Gastroesophageal sphincter (tissue), 4 donors: ENCODE measurements around the gene RARRES1. TPM values are rescaled to one million over a fixed set of nuclear protein-coding genes. Genes with fewer than 3 reads are reported as not detected.
A peak's percentile ranks its signal among the peaks of the same experiment; 100 is the strongest.

Experiments used
- ATAC-seq: fragments of 150-250 bp; one replicate; pipeline ENCODE4 v1.9.1; 2016; ENCODE audit warnings: mild to moderate bottlenecking, moderate library complexity
- H3K27ac ChIP-seq, 4 donors: fragments of 200-600 bp; sonication (generic) in 3 of 4; 1 replicate in 3 of 4; 2 replicates in 1 of 4; pipeline ENCODE4 v1.5.1; 2016 to 2019
- H3K27me3 ChIP-seq: fragments of 200-600 bp; sonication (generic); one replicate; pipeline ENCODE4 v1.5.1; 2019
- H3K36me3 ChIP-seq, 2 donors: fragments of 200-600 bp; sonication (generic); one replicate each; pipeline ENCODE4 v1.5.1; 2019; ENCODE audit warnings: control low read depth in 1 of 2
- H3K4me1 ChIP-seq, 3 donors: fragments of 200-600 bp; sonication (generic); 1 replicate in 2 of 3; 2 replicates in 1 of 3; pipeline ENCODE4 v1.5.1; 2016 to 2019; ENCODE audit warnings: control low read depth in 2 of 3
- H3K4me3 ChIP-seq, 2 donors: fragments of 200-600 bp; sonication (generic); one replicate each; pipeline ENCODE4 v1.5.1; 2019; ENCODE audit warnings: mild to moderate bottlenecking in 1 of 2, moderate library complexity in 1 of 2
- H3K9me3 ChIP-seq, 3 donors: fragments of 200-600 bp; sonication (generic); one replicate each; pipeline ENCODE4 v1.5.1; 2017 to 2019; ENCODE audit warnings: control low read depth in 2 of 3
- CTCF ChIP-seq, 4 experiments: fragments of 200-600 bp in 2 of 4; fragments of 450-650 bp in 2 of 4; sonication (generic) in 1 of 4; IDR thresholded peaks; one replicate each; pipeline ENCODE4 v1.5.1; 2017 to 2019; ENCODE audit warnings: antibody characterized with exemption in 4 of 4, mild to moderate bottlenecking in 2 of 4, moderate library complexity in 2 of 4
- EP300 ChIP-seq: sonication (generic); formaldehyde crosslinking; IDR thresholded peaks from one replicate; pipeline ENCODE4 v1.6.1; 2017; ENCODE audit warnings: antibody characterized with exemption, mild to moderate bottlenecking
- POLR2A ChIP-seq, 2 donors: fragments of 450-650 bp; IDR thresholded peaks; one replicate each; pipeline ENCODE4 v1.6.1; 2017; ENCODE audit warnings: antibody characterized with exemption in 2 of 2, mild to moderate bottlenecking in 2 of 2, moderate library complexity in 1 of 2
- POLR2AphosphoS5 ChIP-seq: sonication (generic); formaldehyde crosslinking; IDR thresholded peaks from one replicate; pipeline ENCODE4 v1.6.1; 2017; ENCODE audit warnings: antibody characterized with exemption
- WGBS, 2 donors: methylation state at CpG; one replicate each; pipeline ENCODE4 v1.1.5; 2018; ENCODE audit warnings: low coverage in 1 of 2; 5-methylcytosine and 5-hydroxymethylcytosine counted together
- total RNA-seq, 4 donors: library from RNA; depleted of rRNA; stranded (reverse); fragments of >200 nt; gene quantifications; one replicate each; pipeline ENCODE4 v1.1.0, GENCODE V29; 2016

Gene RARRES1
- total RNA-seq, 4 donors from 2014 or later = 4.8 to 110 (median 42.7) TPM

GRCh38 chr3:158766364-158766763, 34.1 kb upstream of the RARRES1 start:
- peaks cover 33 to 69% (median 38%) of the 10 kb centered on the region in 3 donors for H3K4me1 ChIP-seq
- no peaks in the 10 kb centered on the region for H3K27me3 ChIP-seq
- no peak overlapping the region for H3K27ac ChIP-seq
- whole genome bisulfite sequencing, 2 donors = 95 to 100% methylated on average over 1 of the region's 1 CpG
- ATAC-seq = no peak
- H3K9me3 ChIP-seq = no peaks in the 10 kb centered on the region
- TF ChIP-seq POLR2A (IDR thresholded peaks at IDR 0.05) (no peak), POLR2AphosphoS5 (no peak), CTCF (IDR thresholded peaks at IDR 0.05) (no peak), EP300 (no peak)
- no peak overlapping the region for H3K4me3 ChIP-seq
- no peaks in the 10 kb centered on the region for H3K36me3 ChIP-seq

GRCh38 chr3:158765518-158766205, 33.4 kb upstream of the RARRES1 start:
- no peak for TF ChIP-seq POLR2A (IDR thresholded peaks at IDR 0.05)
- TF ChIP-seq POLR2AphosphoS5 = no peak
- TF ChIP-seq EP300 = no peak
- TF ChIP-seq CTCF (IDR thresholded peaks at IDR 0.05) = no peak
- no peak for ATAC-seq
- WGBS, 2 donors = 75 to 100% methylated on average over 1 to 2 of the region's 3 CpGs
- H3K27me3 ChIP-seq = no peaks in the 10 kb centered on the region
- H3K27ac ChIP-seq = no peak overlapping the region
- no peaks in the 10 kb centered on the region for H3K36me3 ChIP-seq
- H3K9me3 ChIP-seq = no peaks in the 10 kb centered on the region
- peaks cover 26 to 62% (median 32%) of the 10 kb centered on the region in 3 donors for H3K4me1 ChIP-seq
- no peak overlapping the region for H3K4me3 ChIP-seq

GRCh38 chr3:158763421-158763820, 31.2 kb upstream of the RARRES1 start:
- H3K27ac ChIP-seq = peak overlapping the region in 2 of 4 donors; percentile 32 to 61
- H3K36me3 ChIP-seq = no peaks in the 10 kb centered on the region
- TF ChIP-seq CTCF (IDR thresholded peaks at IDR 0.05) (no peak), EP300 (no peak), POLR2AphosphoS5 (no peak)
- H3K4me3 ChIP-seq = no peak overlapping the region
- peaks cover 11 to 42% (median 18%) of the 10 kb centered on the region in 3 donors for H3K4me1 ChIP-seq
- ATAC-seq = no peak
- no peaks in the 10 kb centered on the region for H3K27me3 ChIP-seq
- WGBS, 2 donors = 88 to 92% methylated on average over 2 of the region's 2 CpGs
- no peaks in the 10 kb centered on the region for H3K9me3 ChIP-seq

- Histone ChIP-seq H3K27ac (peak overlapping the region in 2 of 4 donors; percentile 48 to 73), H3K27me3 (no peaks in the 10 kb centered on the region), H3K9me3 (no peaks in the 10 kb centered on the region), H3K4me3 (no peak overlapping the region), H3K4me1 (peaks cover 4 to 35% (median 11%) of the 10 kb centered on the region in 3 donors), H3K36me3 (no peaks in the 10 kb centered on the region)
- WGBS, 2 donors = 71 to 73% methylated on average over 3 to 4 of the region's 4 CpGs
- TF ChIP-seq POLR2A (IDR thresholded peaks at IDR 0.05) (no peak), EP300 (no peak), POLR2AphosphoS5 (no peak), CTCF (IDR thresholded peaks at IDR 0.05) (no peak)
- peak; percentile 88 for ATAC-seq
Measured at GRCh38 chr3:158762701-158763100, 30.4 kb upstream of the RARRES1 start.

- no peak for TF ChIP-seq EP300
- Histone ChIP-seq H3K4me1 (peaks cover 0 to 23% (median 9%) of the 10 kb centered on the region in 3 donors), H3K27me3 (no peaks in the 10 kb centered on the region), H3K27ac (peak overlapping the region in 1 of 4 donors; percentile 48), H3K36me3 (no peaks in the 10 kb centered on the region), H3K9me3 (no peaks in the 10 kb centered on the region), H3K4me3 (no peak overlapping the region)
- no peak for ATAC-seq
- WGBS, 2 donors = 73 to 87% methylated on average over 3 of the region's 3 CpGs
Measured at GRCh38 chr3:158761350-158761749, 29.1 kb upstream of the RARRES1 start.
